Epidermal melanocyte (primary cell): ENCODE measurements around the gene C19orf85.
"Not testable (repeated sequence)": the region's sequence is repeated elsewhere in the genome, so short reads cannot be mapped to it uniquely, and the experiment has no call there.

Experiments
- DNase-seq: peaks from one replicate; pipeline ENCODE4 v3.0.0; 2011; ENCODE audit warnings: low spot score; ENCODE audit not compliant: insufficient read length

The C19orf85 gene

DNA sequence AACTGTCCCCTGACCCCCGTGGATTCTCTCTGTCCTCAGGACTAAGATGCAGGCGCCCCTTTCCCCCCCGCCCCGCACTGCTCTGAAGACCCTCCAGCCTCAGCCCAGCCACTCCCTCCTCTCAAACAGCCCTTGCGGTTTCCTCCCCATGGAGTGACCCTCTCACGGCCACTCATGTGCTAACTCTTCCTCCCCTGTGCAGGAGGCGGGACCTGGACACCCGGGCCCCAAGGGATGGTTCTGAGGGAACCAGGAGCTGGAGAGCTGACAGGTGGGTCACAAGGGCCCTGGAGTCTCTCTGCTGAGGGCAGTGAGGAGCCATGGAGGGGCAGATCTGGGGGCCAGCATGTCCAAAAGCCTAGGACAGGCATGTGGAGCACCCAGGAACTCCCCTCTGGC lies 5.0 kb downstream of the C19orf85 start:
- no peak for DNase-seq

DNA sequence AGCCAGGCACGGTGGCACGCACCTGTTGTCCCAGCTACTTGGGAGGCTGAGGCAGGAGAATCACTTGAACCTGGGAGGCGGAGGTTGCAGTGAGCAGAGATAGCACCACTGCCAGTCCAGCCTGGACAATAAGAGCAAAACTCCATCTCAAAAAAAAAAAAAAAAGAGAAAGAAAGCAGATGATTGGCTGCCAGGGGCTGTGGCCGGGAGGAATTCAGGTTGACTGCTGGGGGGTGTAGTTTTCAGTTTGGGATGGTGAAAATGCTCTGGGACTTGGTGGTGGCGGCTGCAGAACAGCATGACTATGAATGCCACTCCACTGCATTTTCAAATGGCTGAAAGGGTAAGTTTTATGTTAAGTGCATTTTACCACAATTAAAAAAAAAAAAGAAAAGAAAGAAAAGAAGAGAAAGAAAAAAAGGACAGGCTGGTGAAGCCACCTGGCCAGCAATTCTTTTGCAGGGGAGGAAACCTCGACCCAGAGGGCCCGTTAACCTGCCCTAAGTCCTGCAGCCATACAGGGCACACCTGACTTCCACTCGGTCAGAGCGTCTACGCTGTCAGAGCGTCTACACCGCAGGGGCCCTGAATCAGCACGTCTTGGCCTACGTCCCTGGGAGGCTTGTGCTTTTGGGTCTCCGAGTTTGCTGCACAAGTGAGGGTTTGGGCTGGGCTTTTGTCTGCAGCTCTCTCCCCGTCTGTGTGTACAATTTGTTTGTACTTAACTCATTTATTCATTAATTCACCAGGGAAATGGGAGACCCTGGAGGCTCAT lies 6.7 kb downstream of the C19orf85 start:
- DNase-seq: no peak

DNA sequence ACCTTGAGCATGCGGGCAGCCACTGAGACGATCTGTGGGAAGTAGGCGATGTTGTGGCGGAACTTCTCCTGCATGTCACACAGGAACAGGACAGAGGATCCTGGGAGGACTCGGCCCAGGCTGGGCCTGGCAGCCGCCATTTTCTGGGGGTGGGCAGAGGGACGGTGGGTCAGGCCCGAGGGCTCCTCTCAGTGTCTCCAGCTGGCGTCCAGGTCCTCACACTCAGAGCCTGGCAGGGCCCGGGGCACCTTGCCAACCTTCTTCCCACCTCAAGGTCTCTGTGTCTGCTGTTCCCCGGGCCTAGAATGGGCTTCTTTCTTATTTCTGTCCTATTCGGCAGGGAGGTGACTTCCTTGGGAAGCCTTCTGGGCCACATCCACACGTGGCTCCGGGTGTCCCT lies 8.2 kb downstream of the C19orf85 start:
- DNase-seq: no peak

DNA sequence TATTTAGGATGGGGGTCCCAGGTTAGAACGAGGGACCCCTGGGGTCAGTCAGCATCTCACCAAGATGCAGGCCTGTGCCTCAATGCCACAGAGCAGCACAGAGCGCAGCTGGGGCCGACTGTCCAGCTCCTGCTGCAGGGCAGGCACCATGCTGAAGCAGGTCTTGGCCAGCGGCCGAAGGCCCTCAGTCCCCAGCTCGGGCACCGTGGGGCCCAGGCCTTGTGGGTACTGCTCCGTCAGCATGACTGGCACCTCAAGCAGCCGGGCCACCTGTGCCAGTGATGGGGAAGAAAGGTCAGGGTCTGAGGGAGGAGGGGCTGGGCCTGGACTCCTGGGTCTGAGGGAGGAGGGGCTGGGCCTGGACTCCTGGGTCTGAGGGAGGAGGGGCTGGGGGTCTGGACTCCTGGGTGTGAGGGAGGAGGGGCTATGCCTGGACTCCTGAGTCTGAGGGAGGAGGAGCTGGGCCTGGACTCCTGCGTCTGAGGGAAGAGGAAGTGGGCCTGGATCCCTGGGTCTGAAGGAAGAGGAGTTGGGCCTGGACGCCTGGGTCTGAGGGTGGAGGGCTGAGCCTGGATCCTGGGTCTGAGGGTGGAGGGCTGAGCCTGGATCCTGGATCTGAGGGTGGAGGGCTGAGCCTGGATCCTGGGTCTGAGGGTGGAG lies 8.8 kb downstream of the C19orf85 start:
- DNase-seq: no peak

DNA sequence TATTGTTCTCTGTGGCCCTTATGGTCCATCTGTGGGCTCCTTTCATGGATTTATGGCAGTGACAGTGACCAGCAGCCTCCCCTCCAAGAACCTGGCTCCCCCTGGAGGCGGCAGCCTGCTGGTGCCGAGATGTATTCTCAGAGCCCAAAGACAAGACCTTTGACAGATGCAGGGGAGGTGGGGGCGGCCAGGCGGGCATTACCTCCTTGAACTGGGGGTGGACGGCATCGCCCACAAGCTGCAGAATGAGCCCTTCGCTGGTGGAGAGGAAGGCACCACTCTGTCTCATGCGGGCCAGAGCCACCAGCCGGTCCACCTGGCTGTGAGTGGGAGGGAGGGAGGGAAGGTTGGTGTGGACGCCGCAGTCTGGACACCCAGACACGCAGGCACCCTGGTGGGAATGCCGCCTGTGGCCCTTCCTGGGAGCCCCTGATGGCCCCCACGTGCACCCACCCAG lies 9.7 kb downstream of the C19orf85 start:
- DNase-seq: peak; percentile 78

DNA sequence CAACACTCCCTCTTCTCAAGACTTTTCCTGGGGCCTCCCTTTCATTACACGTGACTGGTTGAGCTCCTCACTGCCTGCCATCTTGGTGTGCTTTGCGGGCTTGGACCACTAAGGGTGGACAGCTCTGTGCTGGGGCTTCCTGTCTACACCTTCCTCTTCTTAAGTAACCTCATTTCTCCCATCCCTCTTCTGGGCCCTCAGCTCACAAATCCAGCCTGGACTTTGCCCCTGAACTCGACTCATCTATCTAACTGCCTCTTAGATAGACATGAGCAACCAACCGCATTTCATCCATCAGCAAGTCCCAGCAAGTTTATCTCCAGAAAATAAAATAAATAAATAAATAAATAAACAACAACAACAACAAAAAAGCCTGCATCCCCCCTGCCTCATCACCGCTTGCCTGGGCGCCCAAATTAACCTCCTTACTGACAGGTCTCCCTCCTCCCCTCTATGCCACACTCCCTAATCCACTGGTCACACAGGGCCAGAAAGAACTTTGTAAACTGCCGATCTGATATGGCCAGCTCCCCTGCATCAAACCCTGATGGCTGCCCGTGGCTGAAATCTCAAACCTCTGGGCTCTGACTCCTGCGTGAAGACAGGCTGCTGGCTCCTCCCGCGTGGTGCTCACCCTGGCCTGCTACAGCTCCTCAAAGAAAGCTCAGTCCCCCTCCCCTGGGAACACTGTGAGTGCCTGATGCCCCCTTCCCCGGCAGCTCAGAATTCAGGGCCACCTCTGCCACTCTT lies 10.9 kb downstream of the C19orf85 start:
- no peak for DNase-seq

DNA sequence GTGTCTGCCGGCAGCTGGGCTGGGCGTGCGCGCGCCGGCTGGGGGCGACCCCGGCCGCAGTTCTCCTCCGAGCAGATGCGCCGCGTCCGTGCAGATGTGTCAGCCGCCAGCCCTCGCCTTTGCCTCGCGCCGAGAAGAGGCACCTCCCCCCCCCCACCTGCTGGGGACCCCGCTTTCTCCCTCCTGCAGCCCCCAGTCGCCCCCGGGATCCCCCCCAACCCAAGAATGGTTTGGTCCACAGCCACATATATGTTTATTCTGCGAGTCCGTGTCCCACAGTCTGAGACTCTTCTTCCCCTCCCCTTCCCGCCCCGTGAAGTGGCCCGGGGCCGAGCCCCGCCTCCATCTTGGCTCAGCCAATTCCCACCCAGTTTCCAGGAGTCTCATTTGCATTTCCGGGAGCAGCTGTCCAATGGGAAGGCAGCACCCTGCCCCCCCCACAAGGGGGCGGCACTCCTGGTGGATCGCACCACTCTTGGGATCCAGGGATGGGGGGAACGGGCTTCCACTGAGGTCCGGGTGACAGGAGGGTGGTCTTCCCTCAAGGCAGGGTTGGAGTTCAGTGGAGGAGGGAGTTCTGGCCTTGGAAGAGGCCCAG lies 11.7 kb downstream of the C19orf85 start:
- DNase-seq: peak; percentile 93

DNA sequence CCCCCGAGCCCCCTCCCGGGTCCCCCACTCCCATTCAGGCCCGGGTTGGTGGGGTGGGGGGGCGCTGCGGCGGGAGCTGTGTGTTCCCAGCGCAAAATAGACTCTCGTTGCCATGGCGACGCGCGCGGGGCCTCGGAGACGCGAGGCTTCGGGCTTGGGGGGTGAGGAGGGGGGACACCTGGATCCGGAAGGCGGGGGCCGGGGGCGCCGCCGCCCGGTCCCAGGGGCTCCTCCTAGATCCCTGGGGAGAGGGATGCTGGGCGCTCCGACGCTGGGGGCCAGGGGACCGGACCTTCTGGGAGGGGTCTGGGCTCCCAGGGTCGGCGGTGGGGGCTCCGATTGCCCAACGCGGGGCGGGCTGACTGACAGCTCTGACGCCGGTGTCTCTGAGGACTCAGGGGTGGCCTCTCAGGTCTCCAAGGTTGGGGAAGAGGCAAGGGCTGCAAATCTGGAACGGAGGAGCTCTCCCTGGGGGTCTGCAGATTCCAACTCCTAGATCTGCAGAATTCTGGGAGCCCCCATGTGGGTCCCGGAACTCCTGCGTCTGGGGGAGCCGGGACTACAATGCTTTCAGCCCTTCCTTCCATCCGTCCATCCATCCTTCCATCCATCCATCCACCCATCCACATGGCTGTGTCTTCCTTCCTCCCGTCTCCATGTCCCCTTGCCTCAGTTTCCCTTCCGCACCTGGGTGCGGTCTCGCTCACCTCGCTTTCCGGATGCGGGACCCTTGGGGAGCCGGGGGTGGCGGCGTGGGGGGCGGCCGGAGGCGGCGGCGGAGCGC lies 12.4 kb downstream of the C19orf85 start:
- DNase-seq: no peak

DNA sequence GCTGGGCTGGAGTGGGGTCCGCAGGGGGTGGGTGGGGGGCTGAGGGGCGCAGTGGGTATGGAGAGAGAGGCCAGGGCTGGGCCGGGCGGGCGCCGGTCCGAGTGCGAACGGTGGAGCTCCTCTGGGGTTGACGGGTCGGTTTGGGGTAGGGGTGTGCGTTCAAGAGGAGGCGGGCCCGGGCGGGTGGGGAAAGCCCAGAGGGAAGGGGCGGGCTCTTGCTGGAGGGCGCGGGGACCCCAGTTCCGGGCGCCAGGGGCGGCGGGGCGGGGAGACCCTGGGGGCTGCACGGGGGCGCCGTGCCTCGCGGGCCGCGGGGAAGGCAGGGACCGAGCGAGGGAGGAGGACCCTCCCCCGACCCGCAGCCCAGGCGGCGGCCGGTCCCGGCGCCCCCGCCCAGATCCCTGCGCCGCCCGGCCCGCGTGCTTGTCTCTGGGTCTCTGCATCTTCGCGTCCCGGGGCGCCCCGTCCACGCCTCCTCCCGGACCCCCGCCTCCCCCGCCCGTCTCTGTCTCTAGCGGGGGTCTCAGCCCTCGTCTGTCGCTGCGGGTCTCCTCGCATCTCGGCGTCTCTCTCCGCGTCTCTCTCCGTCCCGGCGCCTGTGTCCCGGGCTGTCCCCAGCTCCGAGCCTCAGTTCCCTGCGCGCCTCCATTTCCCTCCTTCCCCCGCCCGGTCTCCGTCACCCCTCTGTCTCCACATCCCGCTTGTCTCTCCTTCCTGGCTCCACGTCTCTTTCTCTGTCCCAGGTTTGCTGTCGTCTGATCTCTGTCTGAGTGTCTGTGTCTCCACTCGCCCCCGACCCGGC lies 13.2 kb downstream of the C19orf85 start:
- no peak for DNase-seq

DNA sequence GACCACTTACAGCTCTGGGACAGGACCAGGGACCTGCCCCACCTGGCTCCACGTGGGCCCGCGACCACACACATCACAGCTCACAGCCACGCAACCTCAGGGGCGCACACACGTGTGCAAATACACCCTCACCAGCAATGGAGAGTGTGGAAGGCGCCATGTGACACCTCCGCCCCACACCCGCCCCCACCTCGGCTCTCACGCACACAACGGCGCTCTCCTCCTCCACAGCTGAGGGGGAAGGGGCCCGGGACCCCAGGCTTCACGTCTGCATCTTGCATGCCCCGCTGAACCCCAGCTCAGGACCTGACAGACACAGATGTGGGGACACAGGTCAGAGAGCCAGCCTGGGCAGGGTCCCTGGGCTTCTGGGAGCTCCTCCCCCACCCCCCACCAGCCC lies 15.1 kb downstream of the C19orf85 start:
- DNase-seq: no peak

DNA sequence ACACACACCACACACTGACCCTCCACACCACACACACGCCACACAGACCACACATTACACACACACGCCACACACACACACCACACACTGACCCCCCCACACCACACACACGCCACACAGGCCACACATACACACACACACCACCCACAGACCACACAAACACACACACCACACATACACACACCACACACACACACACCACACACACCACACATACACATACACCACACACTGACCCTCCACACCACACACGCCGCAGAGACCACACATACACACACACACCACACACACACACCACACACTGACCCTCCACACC lies 16.4 kb downstream of the C19orf85 start:
- DNase-seq: not testable (repeated sequence)

DNA sequence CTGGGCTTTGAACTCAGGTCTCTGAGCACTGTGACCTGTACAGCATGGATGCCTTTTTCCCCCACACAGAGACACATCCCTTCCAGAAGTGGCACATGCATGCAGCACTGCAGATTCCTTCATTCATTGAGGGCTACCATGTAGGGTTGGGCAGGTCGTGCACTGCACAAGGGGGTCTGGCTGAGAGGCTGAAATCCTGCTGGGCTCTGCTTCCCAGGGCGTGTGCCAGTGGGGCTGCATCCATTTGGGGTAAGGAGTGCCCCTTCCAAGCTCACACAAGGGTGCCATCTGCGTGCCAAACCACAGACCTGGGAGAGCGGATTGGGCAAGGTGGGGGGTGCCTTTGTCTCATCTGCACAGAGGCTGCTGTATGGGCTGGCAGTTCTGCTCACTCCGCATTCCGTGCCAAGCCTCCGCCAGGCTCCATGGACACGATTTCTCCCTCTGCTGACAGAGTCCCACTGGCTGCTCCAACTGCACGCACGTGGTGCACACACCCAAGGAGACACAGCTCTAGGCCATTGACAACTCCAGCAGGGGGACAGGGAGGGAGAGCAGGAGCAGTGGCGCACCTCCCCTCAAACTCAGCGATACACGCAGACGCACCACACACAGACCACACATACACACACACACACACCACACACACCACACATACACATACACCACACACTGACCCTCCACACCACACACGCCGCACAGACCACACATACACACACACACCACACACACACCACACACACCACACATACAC lies 17.0 kb downstream of the C19orf85 start:
- peak; percentile 92 for DNase-seq

DNA sequence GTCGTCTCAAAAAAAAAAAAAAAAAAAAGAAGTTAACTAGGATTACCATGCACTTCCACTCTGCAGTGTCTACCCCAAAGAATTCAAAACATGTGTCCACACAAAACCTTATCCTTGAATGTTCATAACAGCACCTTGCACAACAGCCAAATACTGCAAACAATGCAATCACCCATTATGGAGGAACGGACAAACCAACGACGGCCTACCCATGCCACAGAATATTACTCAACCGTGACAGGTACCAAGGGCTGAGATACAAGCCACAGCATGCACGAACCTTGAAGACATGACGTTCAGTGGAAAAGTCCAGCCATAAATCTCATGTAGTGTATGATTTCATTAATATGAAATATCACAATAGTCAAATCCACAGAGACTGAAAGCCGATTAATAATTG lies 18.5 kb downstream of the C19orf85 start:
- DNase-seq: peak; percentile 11

DNA sequence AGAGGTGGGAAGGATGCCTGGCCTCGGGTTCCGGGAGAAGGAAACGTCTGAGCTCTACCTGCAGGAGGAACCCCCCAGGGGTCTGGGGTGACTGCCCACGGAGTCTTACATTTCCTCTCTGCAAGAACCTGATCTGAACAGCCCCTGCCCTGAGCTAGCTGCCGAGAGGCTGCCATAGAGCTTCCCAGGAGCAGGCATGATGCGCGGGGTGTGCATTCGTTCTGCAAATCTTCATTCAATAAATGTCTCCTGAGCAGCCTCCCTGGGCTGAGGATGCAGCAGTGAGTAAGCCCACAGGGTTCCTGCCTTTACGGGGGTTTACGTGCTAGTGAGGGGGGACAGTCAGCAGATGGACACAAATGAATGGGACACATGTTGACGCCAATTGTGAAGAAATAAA lies 19.9 kb downstream of the C19orf85 start:
- peak; percentile 16 for DNase-seq

DNA sequence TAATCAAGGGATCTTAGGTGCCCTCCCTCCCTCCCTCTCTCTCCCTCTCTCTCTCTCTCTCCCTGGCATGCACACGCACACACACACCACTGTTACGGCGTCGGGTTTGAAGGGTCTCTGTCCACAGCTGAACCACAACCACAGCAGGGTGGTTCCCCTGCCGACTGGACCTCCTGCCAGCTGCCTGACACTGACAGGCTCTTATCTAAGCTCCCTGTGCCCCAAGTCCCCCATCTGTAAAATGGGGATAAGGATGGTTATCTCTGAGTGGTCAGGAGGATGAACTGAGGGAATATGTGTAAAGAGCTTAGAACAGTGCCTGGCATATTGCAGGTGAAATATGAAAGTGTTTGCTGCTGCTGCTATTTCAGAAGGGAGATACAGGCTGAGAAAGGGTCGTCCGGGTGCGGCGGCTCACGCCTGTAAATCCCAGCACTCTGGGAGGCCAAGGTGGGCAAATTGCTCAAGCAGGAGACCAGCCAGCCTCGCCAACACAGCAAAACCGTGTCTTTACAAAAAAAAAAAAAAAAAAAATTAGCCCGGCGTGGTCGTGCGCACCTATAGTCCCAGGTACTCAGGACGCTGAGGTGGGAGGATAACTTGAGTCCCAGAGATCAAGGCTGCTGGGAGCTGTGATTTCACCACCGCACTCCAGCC lies 20.6 kb downstream of the C19orf85 start:
- peak; percentile 19 for DNase-seq

DNA sequence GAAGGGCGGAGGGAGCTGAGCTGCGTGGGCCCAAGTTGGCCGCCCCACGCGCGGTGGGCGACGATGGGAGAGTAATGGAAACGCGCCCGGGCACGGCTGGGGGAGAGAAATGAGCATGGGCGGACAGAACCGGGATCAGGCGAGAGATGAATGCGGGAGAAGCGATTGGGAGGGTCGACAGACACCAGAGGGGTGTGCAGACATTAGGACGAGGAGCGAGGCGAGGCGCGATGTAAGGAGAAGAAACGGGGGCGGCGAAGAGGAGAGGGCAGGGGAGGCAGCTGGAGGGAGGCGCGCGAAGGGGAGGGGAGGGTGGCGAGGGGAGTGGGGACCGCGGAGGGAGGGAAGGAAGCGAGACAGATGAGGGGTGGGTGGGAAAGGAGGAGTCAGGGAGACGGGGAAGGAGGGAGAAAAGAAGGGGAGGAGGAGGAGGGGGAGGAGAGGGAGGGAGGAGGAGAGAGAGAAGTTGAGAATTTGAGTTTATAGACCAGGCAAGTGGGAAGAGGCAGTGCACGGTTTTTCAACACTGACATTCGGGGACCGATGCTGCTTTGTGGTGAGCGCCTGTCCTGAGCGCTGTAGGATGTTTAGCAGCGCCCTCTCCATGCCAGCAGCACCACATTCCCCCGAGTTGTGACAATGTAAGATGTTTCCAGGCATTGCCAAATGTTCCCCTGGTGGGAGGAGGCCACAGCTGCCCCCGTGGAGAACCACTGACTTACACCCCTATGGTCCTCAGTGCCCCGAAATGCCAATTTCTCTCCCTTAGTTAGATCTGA lies 21.3 kb downstream of the C19orf85 start, which contains the start of gene SHISA7:
Gene SHISA7 (minus strand): TSS at position 256 of the 779 bp plus-strand sequence. CDS start 437 bp downstream, outside the sequence.
- DNase-seq: peak; percentile 52

DNA sequence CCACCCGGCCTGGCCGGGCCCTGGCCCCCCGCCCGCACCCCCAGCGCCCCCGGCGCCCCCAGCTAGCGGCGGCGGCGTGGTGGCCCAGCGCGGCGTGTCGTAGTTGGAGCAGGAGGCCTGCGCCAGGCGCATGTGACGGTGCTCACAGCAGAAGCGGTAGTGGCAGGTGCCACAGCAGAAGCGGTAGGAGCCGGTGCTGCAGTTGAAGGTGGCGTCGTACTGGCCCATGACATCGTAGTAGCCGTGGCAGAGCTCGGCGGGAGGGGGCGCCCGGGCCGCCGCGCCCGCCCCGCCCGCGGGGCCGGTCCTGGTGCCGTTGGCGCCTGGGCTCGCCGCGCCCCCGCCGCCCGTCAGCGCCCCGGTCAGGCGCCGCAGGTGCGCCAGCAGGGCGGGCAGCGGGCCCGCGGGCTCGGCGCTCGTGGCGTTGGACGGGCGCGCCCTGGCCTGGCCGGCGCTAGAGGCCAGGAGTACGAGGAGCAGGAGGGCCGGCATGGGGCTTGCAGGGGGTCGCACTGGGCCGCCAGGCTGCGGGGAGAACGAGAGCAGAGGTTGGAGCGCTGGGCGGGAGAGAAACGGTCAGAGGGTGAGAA lies 22.1 kb downstream of the C19orf85 start:
- DNase-seq: peak; percentile 14
